Suprapubic skin (tissue), 4 donors: ENCODE data around the gene PAK5. TPM values are rescaled to one million over a fixed set of nuclear protein-coding genes. Genes with fewer than 3 reads are reported as not detected.

ENCODE experiments used
- DNase-seq, 2 donors: peaks; one replicate each; pipeline ENCODE4 v3.0.0-alpha.2; 2019; ENCODE audit warnings: low spot score in 2 of 2
- H3K27ac ChIP-seq: fragments of 200-600 bp; sonication (generic); one replicate; pipeline ENCODE4 v1.5.1; 2019
- H3K27me3 ChIP-seq: fragments of 200-600 bp; sonication (generic); one replicate; pipeline ENCODE4 v1.5.1; 2019
- H3K36me3 ChIP-seq: fragments of 200-600 bp; sonication (generic); one replicate; pipeline ENCODE4 v1.5.1; 2019
- H3K4me1 ChIP-seq: fragments of 200-600 bp; sonication (generic); one replicate; pipeline ENCODE4 v1.5.1; 2019
- H3K4me3 ChIP-seq: fragments of 200-600 bp; sonication (generic); one replicate; pipeline ENCODE4 v1.5.1; 2019; ENCODE audit warnings: mild to moderate bottlenecking
- H3K9me3 ChIP-seq: fragments of 200-600 bp; sonication (generic); one replicate; pipeline ENCODE4 v1.5.1; 2019
- CTCF ChIP-seq, 2 donors: fragments of 200-600 bp in 1 of 2; fragments of 450-650 bp in 1 of 2; sonication (generic) in 1 of 2; IDR thresholded peaks; one replicate each; pipeline ENCODE4 v1.5.1; 2016 to 2019; ENCODE audit warnings: antibody characterized with exemption in 2 of 2, mild to moderate bottlenecking in 1 of 2, moderate library complexity in 1 of 2
- EP300 ChIP-seq: sonication (generic); formaldehyde crosslinking; IDR thresholded peaks from one replicate; pipeline ENCODE4 v1.6.1; 2017; ENCODE audit warnings: antibody characterized with exemption
- POLR2A ChIP-seq, 2 donors: fragments of 450-650 bp; IDR thresholded peaks; one replicate each; pipeline ENCODE4 v1.6.1; 2017; ENCODE audit warnings: antibody characterized with exemption in 2 of 2, mild to moderate bottlenecking in 2 of 2, moderate library complexity in 2 of 2
- POLR2AphosphoS5 ChIP-seq, 3 donors: sonication (generic); formaldehyde crosslinking; IDR thresholded peaks; one replicate each; pipeline ENCODE4 v1.6.1; 2017; ENCODE audit warnings: antibody characterized with exemption in 3 of 3
- WGBS: methylation state at CpG from one replicate; pipeline ENCODE4 v1.1.5; 2018; 5-methylcytosine and 5-hydroxymethylcytosine counted together
- total RNA-seq, 4 donors: library from RNA; depleted of rRNA; stranded (reverse); fragments of >200 nt; gene quantifications; one replicate each; pipeline ENCODE4 v1.1.0, GENCODE V29; 2016

PAK5 gene
- total RNA-seq, 4 donors from 2014 or later: 0.10 to 0.56 (median 0.21) TPM; not detected in 1

- no peaks in the 10 kb centered on the region for H3K36me3 ChIP-seq
- 52% methylated on average over 1 of the region's 1 CpG for WGBS
- DNase-seq: no peak
- no peaks in the 10 kb centered on the region for H3K9me3 ChIP-seq
- H3K27ac ChIP-seq: no peak overlapping the region
- H3K4me3 ChIP-seq: no peak overlapping the region
- H3K27me3 ChIP-seq: no peaks in the 10 kb centered on the region
- H3K4me1 ChIP-seq: no peaks in the 10 kb centered on the region
- TF ChIP-seq POLR2A (IDR thresholded peaks at IDR 0.05): no peak
- no peak for TF ChIP-seq POLR2AphosphoS5 (IDR thresholded peaks at IDR 0.05)
- no peak for TF ChIP-seq CTCF (IDR thresholded peaks at IDR 0.05)
- no peak for TF ChIP-seq EP300
Observed at GRCh38 chr20:9800421-9800820, 38.5 kb downstream of the PAK5 start.

- TF ChIP-seq POLR2A (IDR thresholded peaks at IDR 0.05) (no peak), POLR2AphosphoS5 (IDR thresholded peaks at IDR 0.05) (no peak), CTCF (IDR thresholded peaks at IDR 0.05) (no peak), EP300 (no peak)
- 71% methylated on average over 3 of the region's 3 CpGs for WGBS
- H3K27ac ChIP-seq: no peak overlapping the region
- H3K27me3 ChIP-seq: no peaks in the 10 kb centered on the region
- H3K4me3 ChIP-seq: no peak overlapping the region
- H3K4me1 ChIP-seq: no peaks in the 10 kb centered on the region
- no peaks in the 10 kb centered on the region for H3K9me3 ChIP-seq
- no peaks in the 10 kb centered on the region for H3K36me3 ChIP-seq
- no peak for DNase-seq
Observed at GRCh38 chr20:9794831-9795230, 44.0 kb downstream of the PAK5 start.

GRCh38 chr20:9792674-9793073 lies 46.2 kb downstream of the PAK5 start:
- Histone ChIP-seq H3K36me3 (no peaks in the 10 kb centered on the region), H3K4me1 (no peaks in the 10 kb centered on the region), H3K4me3 (no peak overlapping the region), H3K27me3 (no peaks in the 10 kb centered on the region), H3K27ac (no peak overlapping the region), H3K9me3 (no peaks in the 10 kb centered on the region)
- no peak for DNase-seq
- TF ChIP-seq EP300 (no peak), CTCF (IDR thresholded peaks at IDR 0.05) (no peak), POLR2A (IDR thresholded peaks at IDR 0.05) (no peak), POLR2AphosphoS5 (IDR thresholded peaks at IDR 0.05) (no peak)
- WGBS: 51% methylated on average over 6 of the region's 6 CpGs

- no peaks in the 10 kb centered on the region for H3K36me3 ChIP-seq
- H3K4me1 ChIP-seq: no peaks in the 10 kb centered on the region
- WGBS: 83% methylated on average over 2 of the region's 2 CpGs
- no peak overlapping the region for H3K27ac ChIP-seq
- TF ChIP-seq POLR2AphosphoS5 (IDR thresholded peaks at IDR 0.05) (no peak), POLR2A (IDR thresholded peaks at IDR 0.05) (no peak), CTCF (IDR thresholded peaks at IDR 0.05) (no peak), EP300 (no peak)
- H3K27me3 ChIP-seq: no peaks in the 10 kb centered on the region
- DNase-seq: no peak
- H3K4me3 ChIP-seq: no peak overlapping the region
- no peaks in the 10 kb centered on the region for H3K9me3 ChIP-seq
Observed at GRCh38 chr20:9789131-9789530, 49.7 kb downstream of the PAK5 start.

- Histone ChIP-seq H3K4me3 (no peak overlapping the region), H3K4me1 (no peaks in the 10 kb centered on the region), H3K36me3 (no peaks in the 10 kb centered on the region), H3K9me3 (no peaks in the 10 kb centered on the region), H3K27ac (no peak overlapping the region), H3K27me3 (no peaks in the 10 kb centered on the region)
- TF ChIP-seq CTCF (IDR thresholded peaks at IDR 0.05): no peak
- no peak for TF ChIP-seq EP300
- TF ChIP-seq POLR2AphosphoS5 (IDR thresholded peaks at IDR 0.05): no peak
- no peak for TF ChIP-seq POLR2A (IDR thresholded peaks at IDR 0.05)
- no peak for DNase-seq
- WGBS: 84% methylated on average over 3 of the region's 3 CpGs
Observed at GRCh38 chr20:9775176-9775575, 63.7 kb downstream of the PAK5 start.
